Activated effector memory CD4-positive, alpha-beta T cell treated with anti-CD3 and anti-CD28 coated beads, Interleukin-2, amount 50 U/mL, for 16 hours (primary cell): ENCODE measurements around the gene ZNF528.

Experiments used
- DNase-seq: peaks from one replicate; pipeline ENCODE4 v3.0.0-alpha.2; 2020

ZNF528 gene

GRCh38 chr19:52397310-52398080 lies at the start of gene ZNF528:
TSS of gene ZNF528 (plus strand) at chr19:52397849. CDS start at chr19:52402014, 4,165 bp downstream.
- DNase-seq: peak; percentile 97

DNA sequence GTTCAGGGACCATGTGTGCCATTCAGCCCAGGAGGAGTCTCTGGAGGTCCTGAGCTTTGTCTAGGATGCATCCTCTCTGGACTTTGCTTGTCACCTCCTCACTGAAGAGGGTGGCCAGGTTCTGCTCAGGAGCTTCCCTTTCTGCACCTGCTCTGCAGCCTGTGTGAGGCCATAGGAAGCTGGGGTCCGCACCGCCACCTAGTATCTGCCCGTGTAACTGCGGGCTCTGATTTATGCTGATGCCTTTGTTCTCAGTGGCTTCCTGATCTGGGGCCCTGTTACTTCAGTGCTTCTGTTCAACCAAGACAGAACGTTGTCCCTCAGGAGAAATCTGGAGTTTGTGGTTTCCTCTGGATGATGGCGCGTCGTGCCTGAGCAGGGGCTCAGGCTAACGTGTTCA lies 46.1 kb upstream of the ZNF528 start:
- no peak for DNase-seq

- DNase-seq: no peak
These were observed 31.2 kb upstream of the ZNF528 start for GRCh38 chr19:52366414-52366824.

- peak; percentile 97 for DNase-seq
These were observed 27.9 kb upstream of the ZNF528 start, which contains the start of gene ZNF880 for GRCh38 chr19:52369559-52370340. TSS of gene ZNF880 (plus strand) at chr19:52369923. CDS start at chr19:52369966, 43 bp downstream.

GRCh38 chr19:52370341-52370710 lies 27.3 kb upstream of the ZNF528 start:
- DNase-seq: no peak

DNA sequence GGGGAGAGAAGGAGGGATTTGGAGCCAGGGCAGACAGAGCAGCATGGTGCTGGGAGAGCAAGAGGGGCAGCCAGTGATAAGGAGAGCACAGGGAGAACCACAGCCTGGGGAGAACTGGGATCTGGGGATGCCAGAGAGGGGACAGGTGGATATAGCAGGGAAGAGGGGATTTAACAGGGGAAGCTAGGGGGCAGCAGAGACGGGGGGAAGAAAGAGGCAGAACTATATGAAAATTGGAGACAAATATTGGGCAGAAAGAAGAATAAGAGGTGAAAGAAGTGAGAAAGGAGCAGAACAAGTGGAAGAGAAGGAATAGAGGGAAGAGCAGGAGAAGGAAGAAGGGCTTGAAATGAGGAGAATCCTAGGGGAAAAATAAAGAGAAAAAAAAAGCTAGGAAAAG lies 6.5 kb upstream of the ZNF528 start:
- DNase-seq: no peak

GRCh38 chr19:52398081-52398441 lies 412 bp downstream of the ZNF528 start:
- DNase-seq: no peak

DNA sequence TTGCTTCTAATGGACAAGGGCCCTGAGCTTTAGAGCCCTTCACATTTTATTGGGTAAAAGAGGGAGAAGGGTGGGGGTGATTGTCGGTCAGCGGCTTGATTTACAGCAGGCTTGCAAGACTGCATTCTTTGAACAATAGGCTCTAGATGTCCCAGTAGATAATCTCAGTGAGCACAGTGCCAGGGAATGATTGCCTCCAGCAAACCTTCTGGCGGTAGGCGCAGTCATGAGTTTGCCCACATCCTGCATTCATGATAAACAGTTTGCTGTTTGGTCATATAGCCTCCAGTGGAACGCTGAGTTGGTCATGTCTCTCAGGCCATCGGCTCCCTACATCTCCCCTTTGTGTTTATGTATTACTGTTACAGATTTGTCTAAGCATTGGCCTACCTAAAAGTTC lies 12.6 kb downstream of the ZNF528 start:
- no peak for DNase-seq

DNA sequence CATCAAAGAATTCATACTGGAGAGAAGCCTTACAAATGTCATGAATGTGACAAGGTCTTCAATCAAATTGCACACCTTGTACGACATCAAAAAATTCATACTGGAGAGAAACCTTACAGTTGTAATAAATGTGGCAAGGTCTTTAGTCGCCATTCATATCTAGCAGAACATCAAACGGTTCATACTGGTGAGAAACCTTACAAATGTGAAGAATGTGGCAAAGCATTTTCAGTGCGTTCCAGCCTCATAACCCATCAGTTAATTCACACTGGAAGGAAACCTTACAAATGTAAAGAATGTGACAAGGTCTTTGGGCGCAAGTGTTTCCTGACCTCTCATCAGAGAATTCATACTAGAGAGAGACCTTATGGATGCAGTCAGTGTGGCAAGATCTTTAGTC lies 18.1 kb downstream of the ZNF528 start:
- DNase-seq: no peak

GRCh38 chr19:52428937-52429336 lies 31.3 kb downstream of the ZNF528 start, which contains the start of gene ZNF534:
TSS of gene ZNF534 (plus strand) at chr19:52429148. CDS start at chr19:52431475, 2,327 bp downstream.
- no peak for DNase-seq

DNA sequence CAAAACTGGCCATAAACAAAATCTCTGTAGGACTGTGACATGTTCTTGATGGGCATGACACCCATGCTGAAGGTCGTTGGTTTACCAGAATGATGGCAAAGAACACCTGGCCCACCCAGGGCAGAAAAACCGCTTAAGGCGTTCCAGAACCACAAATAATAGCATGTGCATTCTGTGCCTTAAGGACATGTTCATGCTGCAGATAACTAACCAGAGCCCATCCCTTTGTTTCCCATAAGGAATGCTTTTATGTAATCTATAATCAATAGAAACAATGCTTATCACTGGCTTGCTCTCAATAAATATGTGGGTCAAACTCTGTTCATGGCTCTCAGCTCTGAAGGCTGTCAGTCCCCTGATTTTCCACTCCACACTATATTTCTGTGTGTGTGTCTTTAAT lies 44.5 kb downstream of the ZNF528 start:
- DNase-seq: no peak

- DNase-seq: no peak
These were observed 46.9 kb downstream of the ZNF528 start for GRCh38 chr19:52444506-52444905.

DNA sequence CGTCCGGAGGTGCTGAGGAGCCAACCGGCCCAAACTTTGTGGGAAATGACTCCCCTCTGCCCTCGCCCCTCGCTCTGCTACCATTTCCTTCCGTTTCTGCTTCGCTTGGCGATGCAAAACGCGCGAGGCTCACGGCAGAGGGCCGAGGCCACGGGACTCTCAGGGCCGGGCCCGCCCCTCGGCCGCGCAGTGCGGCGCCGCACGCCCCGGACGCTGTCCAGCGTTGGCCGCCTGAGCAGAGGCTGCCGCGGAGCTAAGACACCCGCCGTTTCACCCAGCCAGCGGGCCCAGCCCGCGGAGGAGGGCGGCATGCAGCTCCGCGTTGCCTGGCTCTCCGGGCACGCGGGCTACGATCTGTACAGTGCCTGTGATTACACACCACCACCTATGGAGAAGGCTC lies 53.6 kb downstream of the ZNF528 start:
- no peak for DNase-seq

DNA sequence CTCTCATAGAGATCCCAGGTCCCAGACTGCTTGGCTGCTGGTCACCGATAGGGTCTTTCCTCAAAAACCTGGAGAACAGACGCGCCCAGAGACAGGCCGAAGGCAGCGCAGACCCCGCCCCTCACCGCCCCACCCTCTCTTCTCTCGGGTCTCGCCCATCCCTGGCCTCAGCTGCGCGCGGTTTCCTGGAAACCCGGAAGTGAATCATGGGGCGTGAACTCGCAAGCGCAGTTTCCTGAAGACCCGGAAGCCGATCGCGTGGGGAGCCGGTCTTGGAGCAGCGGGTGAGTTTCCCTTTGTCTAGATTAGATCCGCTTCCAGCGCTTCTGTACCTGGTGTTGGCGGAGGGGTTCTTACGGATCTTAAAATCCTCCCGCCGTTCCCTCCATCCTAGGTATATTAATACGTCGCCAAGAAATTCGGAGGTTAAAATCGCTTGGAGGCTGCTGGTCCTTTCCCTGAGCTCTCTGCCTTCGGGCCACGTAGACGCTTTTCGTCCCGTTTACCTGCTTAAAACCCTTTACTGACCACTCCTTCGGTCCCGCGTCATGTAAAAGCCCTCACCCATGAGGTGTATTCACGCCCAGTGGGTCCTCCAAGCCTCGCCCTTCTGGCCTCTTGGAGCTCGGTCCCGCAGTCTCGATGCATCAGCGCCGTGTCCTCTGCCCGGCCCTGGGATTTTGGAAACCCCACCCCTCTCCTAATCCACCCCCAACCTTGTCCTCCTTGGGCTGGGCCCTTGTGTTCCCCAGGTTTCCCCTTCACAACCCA lies 55.9 kb downstream of the ZNF528 start, which contains the start of gene ZNF578:
Gene ZNF578 (plus strand): TSS at position 230 of the 771 bp plus-strand sequence. CDS start 48,293 bp downstream, outside the sequence.
- peak; percentile 85 for DNase-seq

DNA sequence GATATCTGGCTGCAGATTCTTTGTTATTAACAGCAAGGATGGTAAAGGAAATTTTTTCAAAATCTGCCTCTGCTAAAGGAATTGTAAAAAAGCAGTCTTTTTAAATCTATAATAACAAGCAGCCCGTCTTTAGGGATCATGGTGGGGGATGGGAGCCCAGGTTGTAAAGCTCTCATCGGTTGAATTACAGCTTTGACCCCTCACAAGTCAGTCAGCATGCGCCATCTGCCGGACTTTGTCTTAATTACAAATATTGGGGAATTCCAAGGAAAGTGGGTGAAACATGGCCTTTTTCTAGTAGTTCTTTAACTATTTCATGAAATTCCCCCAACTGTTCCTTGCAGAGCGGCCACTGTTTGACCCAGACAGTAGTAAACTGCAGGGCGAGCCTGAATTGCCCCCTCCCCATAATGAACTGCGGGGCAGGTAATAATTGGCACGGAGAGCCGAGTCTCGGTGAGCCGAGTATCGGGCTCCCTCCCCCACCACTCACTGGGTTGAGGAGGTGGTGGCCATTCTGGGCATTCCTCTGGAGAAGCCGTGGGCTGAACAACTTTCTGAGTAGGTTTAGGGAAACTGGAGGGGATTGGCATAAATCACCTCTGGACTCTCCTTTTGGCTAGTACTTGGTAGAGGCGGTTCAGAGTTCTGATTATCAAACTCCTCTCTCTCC lies 67.3 kb downstream of the ZNF528 start:
- no peak for DNase-seq
